ENCODE measurements around the gene EXOC3L1. TPM values are rescaled to one million over a fixed set of nuclear protein-coding genes. Genes with fewer than 3 reads are reported as not detected.

EXOC3L1 gene
- total RNA-seq, 1 experiment from 2014 or later, result 0.30 TPM

DNA sequence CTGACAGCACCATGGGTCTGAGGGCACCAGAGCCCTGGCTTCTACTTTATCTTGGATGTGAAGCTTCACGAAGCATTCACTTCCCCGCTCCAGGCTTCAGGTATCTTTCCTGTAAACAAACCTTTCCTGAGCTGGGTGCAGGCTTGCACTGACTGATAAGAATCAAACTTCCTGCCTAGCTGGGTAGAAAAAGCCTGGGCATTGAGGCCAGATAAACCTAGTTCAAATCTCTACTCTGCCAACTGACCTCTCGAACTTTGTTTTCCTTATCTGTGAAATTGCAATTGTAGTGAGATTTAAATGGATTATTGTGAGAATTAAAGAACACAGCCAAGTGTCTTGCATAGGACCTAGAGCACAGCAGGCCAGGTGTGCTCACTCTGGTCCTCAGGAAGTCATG is 34.1 kb upstream of the EXOC3L1 start:
- H3K36me3 ChIP-seq (ENCODE audit: control insufficient read depth in 1 of 2, insufficient read depth in 2 of 2, low read length in 2 of 2), result peaks cover 0 to 11% of the 10 kb centered on the region in 2 experiments; a peak in 1 of 4 replicates
- no peak overlapping the region for H3K27ac ChIP-seq (ENCODE audit: low read depth, low read length)
- no peak overlapping the region for H3K9ac ChIP-seq (ENCODE audit: low read length)
- peaks cover 6 to 18% of the 10 kb centered on the region in 2 experiments; a peak in 3 of 4 replicates for H3K4me1 ChIP-seq (ENCODE audit: control insufficient read depth in 1 of 2, insufficient read depth in 2 of 2, low read length in 2 of 2)
- H4K20me1 ChIP-seq (ENCODE audit: insufficient read depth), result no peaks in the 10 kb centered on the region
- no peaks in the 10 kb centered on the region for H3K27me3 ChIP-seq (ENCODE audit: insufficient read depth, low read length)
- peaks cover 18% of the 10 kb centered on the region for H3K79me2 ChIP-seq (ENCODE audit: insufficient read depth, low read length)
- no peak overlapping the region for H3K4me3 ChIP-seq (replicated peaks in 1 of 2; ENCODE audit: low read depth in 1 of 2, low read length in 2 of 2)
- H2AFZ ChIP-seq (ENCODE audit: low read depth, low read length, poor library complexity, severe bottlenecking), result no peak overlapping the region
- intact Hi-C loops (cut with micrococcal nuclease), result no loop called here
- CTCF ChIA-PET, result no interaction called here
- BruUV-seq (replicated peaks), result no TSS peak
- TF ChIP-seq POLR2AphosphoS5 (IDR thresholded peaks at IDR 0.05; ENCODE audit: low read depth, low read length) (no peak), CEBPB (IDR thresholded peaks at IDR 0.05; ENCODE audit: low read depth) (no peak), JUND (IDR thresholded peaks at IDR 0.05) (no peak), SIN3A (IDR thresholded peaks at IDR 0.05; ENCODE audit: low read depth) (no peak), EZH2 (IDR thresholded peaks at IDR 0.05) (no peak), TCF7L2 (IDR thresholded peaks at IDR 0.05; ENCODE audit: borderline replicate concordance, extremely low read depth, insufficient read depth, insufficient read length) (no peak), EZH2phosphoT487 (IDR thresholded peaks at IDR 0.05; ENCODE audit: borderline replicate concordance) (no peak), POLR2A (IDR thresholded peaks at IDR 0.05; ENCODE audit: borderline replicate concordance, extremely low read depth, insufficient read depth, insufficient read length) (no peak), EGR1 (IDR thresholded peaks at IDR 0.05; ENCODE audit: low read depth) (no peak), ATF3 (IDR thresholded peaks at IDR 0.05) (no peak)
- no peak overlapping the region for H3K4me2 ChIP-seq (ENCODE audit: low read length)
- H3K9me2 ChIP-seq (ENCODE audit: insufficient read depth), result no peaks in the 10 kb centered on the region
- RAD21 ChIA-PET (ENCODE audit: low non-redundant PET in 1 of 2, low total read pairs in 2 of 2, uncharacterized antibody in 2 of 2, unreplicated experiment in 2 of 2), result no interaction called here
- ATAC-seq (no peak), DNase-seq (ENCODE audit: low read depth, low spot score) (no peak)
- no peaks in the 10 kb centered on the region for H3K9me3 ChIP-seq (ENCODE audit: control insufficient read depth in 1 of 2, insufficient read depth in 1 of 2, low read depth in 1 of 2, low read length in 2 of 2)
- POLR2A ChIA-PET, result no interaction called here

- ATAC-seq (no peak), DNase-seq (ENCODE audit: low read depth, low spot score) (no peak)
- ChIA-PET CTCF (no interaction called here), POLR2A (interaction anchor here (1.0 kb wide), 1 partner anchor 10 kb away, joined by 3 read pairs; the partner anchor contains the start of gene TMEM208), RAD21 (ENCODE audit: low non-redundant PET in 1 of 2, low total read pairs in 2 of 2, uncharacterized antibody in 2 of 2, unreplicated experiment in 2 of 2) (no interaction called here)
- intact Hi-C loops (cut with micrococcal nuclease), result no loop called here
- Histone ChIP-seq H3K27me3 (ENCODE audit: insufficient read depth, low read length) (no peaks in the 10 kb centered on the region), H3K36me3 (ENCODE audit: control insufficient read depth in 1 of 2, insufficient read depth in 2 of 2, low read length in 2 of 2) (no peaks in the 10 kb centered on the region), H3K9ac (ENCODE audit: low read length) (no peak overlapping the region), H3K4me2 (ENCODE audit: low read length) (no peak overlapping the region), H3K79me2 (ENCODE audit: insufficient read depth, low read length) (no peaks in the 10 kb centered on the region), H3K27ac (ENCODE audit: low read depth, low read length) (no peak overlapping the region), H3K9me3 (ENCODE audit: control insufficient read depth in 1 of 2, insufficient read depth in 1 of 2, low read depth in 1 of 2, low read length in 2 of 2) (no peaks in the 10 kb centered on the region), H4K20me1 (ENCODE audit: insufficient read depth) (no peaks in the 10 kb centered on the region), H3K4me1 (ENCODE audit: control insufficient read depth in 1 of 2, insufficient read depth in 2 of 2, low read length in 2 of 2) (peaks cover 0 to 8% of the 10 kb centered on the region in 2 experiments; a peak in 2 of 4 replicates), H3K9me2 (ENCODE audit: insufficient read depth) (no peaks in the 10 kb centered on the region), H2AFZ (ENCODE audit: low read depth, low read length, poor library complexity, severe bottlenecking) (no peak overlapping the region), H3K4me3 (replicated peaks in 1 of 2; ENCODE audit: low read depth in 1 of 2, low read length in 2 of 2) (no peak overlapping the region)
- no TSS peak for BruUV-seq (replicated peaks)
- TF ChIP-seq SRF (IDR thresholded peaks at IDR 0.05; ENCODE audit: low read depth), result no peak
- no peak for TF ChIP-seq RAD21 (IDR thresholded peaks at IDR 0.05; ENCODE audit: low read depth)
- no peak for TF ChIP-seq POLR2AphosphoS5 (IDR thresholded peaks at IDR 0.05; ENCODE audit: low read depth, low read length)
- TF ChIP-seq, protein P1, sequence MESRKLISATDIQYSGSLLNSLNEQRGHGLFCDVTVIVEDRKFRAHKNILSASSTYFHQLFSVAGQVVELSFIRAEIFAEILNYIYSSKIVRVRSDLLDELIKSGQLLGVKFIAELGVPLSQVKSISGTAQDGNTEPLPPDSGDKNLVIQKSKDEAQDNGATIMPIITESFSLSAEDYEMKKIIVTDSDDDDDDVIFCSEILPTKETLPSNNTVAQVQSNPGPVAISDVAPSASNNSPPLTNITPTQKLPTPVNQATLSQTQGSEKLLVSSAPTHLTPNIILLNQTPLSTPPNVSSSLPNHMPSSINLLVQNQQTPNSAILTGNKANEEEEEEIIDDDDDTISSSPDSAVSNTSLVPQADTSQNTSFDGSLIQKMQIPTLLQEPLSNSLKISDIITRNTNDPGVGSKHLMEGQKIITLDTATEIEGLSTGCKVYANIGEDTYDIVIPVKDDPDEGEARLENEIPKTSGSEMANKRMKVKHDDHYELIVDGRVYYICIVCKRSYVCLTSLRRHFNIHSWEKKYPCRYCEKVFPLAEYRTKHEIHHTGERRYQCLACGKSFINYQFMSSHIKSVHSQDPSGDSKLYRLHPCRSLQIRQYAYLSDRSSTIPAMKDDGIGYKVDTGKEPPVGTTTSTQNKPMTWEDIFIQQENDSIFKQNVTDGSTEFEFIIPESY (IDR thresholded peaks at IDR 0.05; ENCODE audit: extremely low read depth, insufficient replicate concordance, low read length), result no peak
- no peak for TF ChIP-seq SIN3A (IDR thresholded peaks at IDR 0.05; ENCODE audit: low read depth)
- TF ChIP-seq REST (IDR thresholded peaks at IDR 0.05; ENCODE audit: low read depth), result no peak
- no peak for TF ChIP-seq EZH2phosphoT487 (IDR thresholded peaks at IDR 0.05; ENCODE audit: borderline replicate concordance)
These were observed 26.9 kb upstream of the EXOC3L1 start for GRCh38 chr16:67216612-67217490.

Measured in HCT116 (cell line).